Fibroblast of skin of right biceps (primary cell): ENCODE measurements around the gene CLCN7.
"Not testable (repeated sequence)": the region's sequence is repeated elsewhere in the genome, so short reads cannot be mapped to it uniquely, and the experiment has no call there.

Experiments used
- DNase-seq: peaks from one replicate; pipeline ENCODE4 v3.0.0-alpha.2; 2013

The CLCN7 gene

DNA sequence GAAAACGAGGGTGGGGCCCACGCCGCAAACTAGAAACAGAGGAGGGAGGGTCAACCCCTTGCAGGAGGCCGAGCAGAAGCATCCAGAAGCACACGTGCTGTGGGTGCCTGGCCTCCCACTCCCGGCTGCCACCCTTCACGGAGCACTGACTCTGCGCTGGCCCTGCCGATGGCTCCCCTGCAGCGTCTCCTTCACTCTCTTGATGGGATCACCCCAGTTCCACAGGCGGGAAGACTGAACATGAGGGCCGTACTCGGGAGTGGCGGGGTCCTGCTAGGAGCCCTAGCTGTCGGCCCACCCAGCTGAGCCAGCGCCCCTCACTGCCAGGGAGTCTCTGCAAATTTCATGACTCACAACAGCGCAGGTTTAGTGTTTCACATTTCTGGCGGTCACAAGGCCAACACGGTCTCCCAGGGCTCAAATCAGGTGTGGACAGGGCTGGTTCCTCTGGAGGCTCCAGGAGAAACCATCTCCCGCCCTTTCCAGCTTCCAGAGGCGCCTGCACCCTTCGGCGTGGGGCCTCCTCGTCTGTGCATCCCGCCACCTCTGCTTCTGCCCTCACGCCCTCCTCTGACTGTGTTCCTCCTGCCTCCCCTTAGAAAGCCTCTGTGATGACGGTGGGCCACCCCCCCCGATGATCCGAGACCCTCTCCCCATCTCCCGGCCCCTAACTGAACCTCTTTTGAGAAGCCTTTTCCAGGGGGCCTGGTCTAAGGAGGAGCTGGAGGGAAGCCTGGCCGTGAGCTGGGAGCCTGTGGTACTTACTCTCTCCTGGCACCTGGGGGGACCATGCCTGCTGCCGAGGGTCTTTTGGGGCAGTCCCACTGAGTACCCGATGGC lies 11.9 kb upstream of the CLCN7 start:
- no peak for DNase-seq

DNA sequence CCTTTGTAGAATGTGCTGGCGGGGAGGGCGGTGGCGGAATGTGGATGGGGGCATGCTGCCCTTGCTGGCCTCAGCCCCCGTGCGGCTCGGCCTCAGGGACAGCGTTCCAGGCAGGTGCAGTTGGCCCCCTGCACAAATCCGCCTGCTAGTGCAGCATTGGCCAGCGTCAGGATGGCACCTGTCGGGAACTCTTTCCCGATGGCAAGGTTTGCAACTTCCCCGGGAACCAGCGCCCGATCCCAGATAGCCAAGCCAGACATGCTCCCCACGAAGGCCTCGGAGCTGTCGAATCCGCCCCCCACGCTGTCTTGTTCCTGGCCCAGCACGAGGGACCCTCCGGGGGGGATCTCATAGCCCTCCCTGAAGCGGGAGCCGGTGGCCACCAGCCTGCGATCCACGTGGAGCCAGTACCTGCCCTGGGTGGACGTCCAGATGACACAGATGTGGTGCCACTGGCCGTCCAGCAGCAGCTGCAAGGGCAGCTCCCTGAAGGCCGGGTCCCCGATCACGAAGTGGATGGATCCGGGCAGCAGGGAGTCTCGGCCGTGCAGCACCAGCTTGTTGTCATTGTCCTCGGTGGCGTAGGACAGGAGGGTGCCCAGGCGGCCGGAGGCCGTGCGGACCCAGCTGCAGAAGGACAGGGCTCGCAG lies 11.1 kb upstream of the CLCN7 start:
- no peak for DNase-seq

DNA sequence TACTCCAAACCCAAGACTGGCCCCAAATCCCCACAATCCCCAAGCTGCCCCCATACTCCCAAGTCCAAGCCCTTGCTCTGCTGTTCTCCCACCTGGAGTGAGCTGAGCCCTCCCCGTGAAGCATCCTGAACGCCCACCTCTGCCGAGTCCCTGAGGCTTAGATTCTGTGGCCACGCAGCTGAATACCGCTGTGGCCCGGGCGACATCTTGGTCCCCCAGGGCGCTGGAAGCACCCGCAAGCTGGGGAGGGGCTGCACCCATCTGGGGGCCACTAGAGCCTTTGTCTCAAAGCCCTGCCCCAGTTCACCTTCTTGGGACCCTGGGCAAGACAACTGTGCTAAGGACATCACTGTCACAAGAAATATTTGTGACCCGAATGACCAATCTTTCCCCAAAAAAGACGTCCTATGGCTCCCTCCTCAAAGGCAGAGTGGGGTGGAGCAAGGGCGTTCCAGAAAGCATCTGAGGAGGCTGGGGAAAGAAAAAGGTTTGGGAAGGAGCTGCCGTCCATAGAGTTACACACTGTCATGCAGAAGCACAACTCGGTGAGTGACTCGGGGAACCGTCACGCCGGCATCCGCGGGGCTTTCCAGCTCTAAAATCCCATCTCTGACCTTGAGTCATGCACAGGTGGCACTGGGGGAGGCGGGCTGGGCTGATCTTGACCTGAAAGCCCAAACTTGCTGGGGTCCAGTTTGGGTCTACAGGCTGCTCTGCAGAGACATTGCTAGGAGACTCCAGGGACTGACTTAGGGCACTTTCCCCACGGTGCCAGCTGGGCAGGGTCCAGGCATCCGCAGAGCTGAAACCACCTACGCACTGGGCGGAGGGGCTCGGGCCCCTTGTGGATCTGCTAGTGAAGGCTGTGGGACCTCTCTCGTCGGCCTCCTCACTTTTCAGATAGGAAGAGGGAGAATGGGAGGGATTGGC lies 7.3 kb upstream of the CLCN7 start:
- DNase-seq = no peak

DNA sequence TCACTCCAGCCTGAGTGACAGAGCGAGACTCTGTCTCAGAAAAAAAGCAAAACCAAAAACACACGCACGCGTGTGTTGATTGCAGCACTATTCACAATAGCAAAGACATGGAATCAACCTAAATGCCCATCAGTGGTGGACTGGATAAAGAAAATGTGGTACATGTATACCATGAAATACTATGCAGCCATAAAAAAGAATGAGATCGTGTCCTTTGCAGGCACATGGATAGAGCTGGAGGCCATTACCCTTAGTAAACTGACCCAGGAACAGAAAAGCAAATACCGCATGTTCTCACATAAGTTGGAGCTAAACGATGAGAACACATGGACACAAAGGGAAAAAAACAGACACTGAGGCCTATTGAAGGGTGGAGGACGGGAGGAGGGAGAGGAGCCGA lies 4.1 kb upstream of the CLCN7 start:
- not testable (repeated sequence) for DNase-seq

DNA sequence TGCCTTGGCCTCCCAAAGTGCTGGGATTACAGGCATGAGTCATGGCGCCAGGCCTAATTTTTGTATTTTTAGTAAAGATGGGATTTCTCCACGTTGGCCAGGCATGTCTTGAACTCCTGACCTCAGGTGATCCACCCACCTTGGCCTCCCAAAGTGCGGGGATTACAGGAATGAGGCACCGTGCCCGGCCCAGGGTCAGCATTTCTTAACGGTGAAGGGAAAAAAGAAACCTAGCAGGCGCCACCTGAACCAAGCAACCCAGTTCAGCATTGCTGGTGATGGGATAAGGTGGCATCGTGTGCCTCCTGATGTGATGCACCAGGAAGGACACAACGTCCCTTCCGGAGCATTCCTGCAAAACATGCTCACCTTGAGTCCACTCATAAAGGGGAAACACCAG lies 2.2 kb upstream of the CLCN7 start:
- DNase-seq = no peak

DNA sequence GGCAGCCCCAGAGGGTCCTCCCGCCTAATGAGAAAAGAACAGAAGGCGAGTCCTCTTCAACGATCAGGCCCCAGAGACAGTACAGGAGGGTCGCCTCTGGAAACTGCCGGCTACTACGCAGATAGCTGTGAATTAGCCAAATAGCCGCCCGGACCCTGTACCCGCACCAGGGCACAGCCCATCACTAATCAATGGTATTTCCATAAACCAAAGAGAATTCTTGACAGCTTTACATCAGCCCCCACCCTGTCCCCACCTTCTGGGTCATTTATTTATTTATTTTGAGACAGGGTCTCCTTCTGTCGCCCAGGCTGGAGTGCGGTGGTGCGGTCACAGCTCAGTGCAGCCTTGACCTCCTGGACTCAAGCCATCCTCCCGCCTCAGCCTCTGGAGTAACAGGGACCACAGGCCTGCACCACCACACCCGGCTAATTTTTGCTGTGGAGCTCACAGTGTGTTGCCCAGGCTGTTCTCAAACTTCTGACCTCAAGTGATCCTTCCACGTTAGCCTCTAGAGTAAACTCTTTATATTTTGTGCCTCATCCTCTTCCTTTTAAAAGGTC lies 805 bp upstream of the CLCN7 start:
- DNase-seq = no peak

DNA sequence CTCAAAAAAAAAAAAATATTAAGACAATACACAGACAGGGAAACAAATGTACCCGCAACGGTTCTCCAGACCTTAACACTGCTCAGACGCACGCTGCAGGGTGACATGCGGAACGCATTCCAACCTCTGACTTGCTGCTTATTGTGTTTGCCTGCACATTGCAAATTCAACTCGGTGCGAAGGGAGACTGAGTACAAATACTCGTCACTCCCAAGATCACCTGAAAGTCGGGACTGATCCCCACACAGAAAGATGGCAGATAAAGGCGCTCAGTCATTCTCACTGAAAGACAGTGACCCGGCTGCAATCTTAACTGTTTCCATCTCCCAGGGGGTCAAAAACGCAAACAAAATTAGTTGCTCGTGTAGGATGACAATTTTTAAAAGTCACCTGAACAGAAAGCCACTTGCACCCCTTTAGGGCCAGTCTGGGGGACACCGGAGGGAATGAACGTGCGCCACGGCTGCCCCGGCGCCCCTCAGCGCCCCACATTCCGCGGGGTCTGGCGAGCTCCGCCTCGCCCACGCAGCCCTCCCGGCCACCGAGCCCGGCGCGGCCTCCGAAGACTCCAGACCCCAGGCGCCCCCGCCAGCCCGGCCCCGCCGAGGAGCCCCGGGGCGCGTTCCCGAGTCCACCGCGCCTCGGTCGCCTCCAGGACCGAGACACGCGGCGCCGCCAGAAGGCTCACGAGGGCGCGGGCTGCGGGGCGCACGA lies 589 bp downstream of the CLCN7 start:
- no peak for DNase-seq

DNA sequence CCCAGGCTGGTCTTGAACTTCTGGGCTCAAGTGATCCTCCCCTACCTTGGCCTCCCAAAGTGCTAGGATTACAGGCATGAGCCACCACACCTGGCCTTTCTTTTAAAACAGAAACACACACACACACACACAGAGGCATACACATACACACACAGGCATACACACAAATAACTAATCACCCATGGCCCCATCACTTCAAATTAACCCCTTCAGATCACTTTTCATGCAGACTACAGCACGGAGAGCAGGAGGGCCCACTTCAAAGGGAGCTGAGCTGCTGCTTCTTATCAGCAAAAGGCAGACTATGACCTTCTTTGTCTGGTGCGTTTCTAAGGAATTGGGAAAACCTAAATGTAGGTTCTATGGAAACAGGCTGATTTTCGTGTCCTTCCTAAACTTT lies 1.9 kb downstream of the CLCN7 start:
- DNase-seq = no peak

DNA sequence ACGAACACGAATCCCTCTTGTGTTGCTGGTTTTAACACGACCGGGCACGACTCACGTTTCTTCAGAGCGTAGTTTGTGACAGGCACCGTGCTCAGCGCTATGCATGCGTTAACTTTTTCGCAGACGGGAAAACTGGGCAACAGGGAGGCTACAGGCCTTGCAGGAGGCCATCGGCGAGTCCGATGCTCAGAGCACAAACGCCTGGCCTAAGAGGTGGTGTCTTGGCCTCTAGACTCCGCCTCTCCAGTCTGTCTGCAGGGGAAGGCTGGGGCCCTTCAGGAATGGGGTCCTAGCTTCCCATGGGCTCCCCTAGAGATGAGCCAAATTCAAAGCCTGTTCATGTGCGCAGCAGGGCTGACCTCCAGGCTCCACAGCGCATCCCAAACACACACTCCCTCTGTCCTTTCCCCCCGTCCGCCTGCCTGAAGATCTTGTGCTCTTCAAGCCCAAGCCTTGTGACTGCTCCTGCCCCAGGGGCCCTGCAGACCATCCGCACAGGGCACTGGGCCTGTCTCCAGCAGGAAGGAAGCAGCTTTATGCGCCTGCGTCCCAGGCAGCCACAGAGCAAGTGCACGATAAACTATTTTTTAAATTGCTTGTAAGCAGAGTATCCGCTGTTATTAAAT lies 3.1 kb downstream of the CLCN7 start:
- DNase-seq = no peak

DNA sequence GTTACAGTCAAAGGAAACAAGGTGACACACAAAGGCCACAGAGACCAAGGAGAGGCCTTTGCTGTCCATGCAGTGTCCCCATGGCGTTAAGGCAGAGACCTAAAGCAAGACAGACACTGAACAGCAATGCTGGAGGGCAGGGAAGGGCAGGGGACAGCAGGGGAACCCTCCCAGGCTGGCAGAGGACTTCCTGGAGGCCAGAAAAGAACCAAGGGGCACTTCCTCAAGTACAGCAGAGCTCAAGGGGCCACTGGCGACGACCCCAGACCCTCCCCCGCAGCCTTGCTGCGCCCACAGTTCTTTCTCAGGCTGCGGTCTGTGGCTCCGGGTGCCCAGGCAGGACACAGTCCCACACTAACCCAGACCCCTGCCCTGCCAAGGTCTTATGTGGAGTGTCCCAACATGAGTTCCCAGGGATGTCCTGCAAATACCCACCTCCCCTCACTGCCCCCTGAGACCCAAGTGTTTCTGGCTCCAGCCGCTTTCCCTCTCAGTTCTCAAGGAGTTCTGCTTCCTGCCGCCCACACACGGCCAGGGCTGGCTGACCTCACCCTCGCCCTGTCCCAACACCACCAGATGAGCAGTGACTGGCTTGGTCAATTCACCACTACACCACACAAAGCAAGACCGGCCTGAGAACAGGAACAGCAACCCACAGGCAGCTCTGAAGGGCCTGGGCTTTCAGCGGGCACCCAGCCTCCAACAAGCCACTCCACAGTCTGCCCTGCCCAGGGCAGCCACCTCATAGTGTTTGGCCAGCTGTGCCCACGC lies 4.2 kb downstream of the CLCN7 start:
- DNase-seq = no peak

DNA sequence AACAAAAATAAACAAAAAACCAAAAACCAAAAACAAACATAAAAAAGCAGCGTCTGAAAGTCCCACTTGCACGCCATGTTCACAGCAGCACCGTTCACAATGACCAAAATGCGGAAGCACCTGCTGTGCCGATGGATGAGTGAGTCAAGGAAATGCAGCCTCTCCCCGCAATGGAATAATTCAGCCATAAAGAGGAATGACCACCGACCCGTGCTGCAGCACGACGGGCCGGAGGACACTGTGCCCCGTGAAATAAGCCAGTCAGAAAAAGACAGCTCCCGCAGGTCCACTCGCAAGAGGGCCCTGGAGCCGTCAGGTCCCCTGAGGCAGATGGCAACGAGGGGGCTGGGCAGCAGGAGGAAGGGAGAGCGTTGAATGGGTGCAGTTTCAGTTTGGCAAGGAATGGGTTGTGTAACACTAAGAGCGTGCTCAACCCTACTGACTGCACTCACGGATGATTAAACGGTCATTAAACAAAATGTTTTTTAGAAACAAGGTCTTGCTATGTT lies 5.1 kb downstream of the CLCN7 start:
- no peak for DNase-seq

DNA sequence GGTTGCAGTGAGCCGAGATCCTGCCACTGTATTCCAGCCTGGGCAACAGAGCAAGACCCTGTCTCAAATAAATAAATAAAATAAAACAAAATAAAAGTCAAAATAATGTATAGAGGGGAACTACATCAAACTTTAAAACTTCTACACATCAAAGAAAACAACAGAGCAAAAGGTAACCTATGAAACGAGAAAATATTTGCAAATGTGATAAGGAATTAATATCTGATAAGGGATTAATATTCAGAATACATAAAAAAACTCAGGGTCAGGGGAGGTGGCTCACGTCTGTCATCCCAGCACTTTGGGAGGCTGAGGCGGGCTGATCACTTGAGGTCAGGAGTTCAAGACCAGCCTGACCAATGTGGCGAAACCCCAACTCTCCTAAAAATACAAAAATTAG lies 5.7 kb downstream of the CLCN7 start:
- not testable (repeated sequence) for DNase-seq

DNA sequence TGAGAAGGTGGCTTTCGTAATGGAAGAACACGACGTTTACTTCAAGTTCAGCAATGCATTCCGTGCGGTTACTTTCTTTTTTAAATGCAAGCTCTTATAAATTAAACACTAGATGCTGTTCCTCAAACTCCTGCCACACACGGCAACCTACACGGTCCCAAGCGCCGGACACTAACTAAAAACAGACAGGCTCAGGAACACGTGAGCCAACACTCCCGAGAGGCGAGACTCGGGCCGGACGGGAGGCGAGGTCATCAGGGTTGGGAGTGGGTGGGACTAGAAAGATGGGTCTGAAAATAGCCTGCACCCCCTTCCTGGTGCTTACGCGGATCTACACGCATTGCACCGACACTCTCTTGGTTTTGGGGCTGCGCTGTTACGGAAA lies 6.4 kb downstream of the CLCN7 start:
- DNase-seq = no peak

DNA sequence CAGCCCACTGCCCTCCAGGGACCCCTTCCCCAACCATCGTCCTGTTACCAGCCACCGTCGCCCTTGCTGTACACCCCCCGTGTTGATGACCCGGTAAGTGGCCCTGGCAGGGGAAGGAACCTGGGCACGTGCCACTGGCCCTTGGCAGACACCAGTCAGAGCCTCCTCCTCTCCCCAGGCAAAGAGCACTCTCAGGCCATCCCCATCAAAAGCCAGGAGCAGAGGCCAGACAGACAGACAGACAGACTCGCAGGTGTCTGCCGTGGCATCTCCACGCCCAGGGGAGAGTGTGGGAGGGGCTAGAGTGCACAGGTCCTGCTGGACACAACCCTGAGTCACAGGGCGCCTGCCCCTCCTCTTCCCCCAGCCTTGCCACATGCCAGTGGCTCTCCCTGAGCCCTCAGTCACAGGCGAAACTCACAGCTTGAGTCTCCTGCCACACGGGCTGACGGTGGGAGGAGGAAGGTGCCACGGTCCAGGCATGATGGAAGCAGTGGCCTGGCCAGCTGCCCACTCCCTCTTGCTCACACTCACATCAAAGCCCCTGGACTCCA lies 7.8 kb downstream of the CLCN7 start:
- DNase-seq = no peak

DNA sequence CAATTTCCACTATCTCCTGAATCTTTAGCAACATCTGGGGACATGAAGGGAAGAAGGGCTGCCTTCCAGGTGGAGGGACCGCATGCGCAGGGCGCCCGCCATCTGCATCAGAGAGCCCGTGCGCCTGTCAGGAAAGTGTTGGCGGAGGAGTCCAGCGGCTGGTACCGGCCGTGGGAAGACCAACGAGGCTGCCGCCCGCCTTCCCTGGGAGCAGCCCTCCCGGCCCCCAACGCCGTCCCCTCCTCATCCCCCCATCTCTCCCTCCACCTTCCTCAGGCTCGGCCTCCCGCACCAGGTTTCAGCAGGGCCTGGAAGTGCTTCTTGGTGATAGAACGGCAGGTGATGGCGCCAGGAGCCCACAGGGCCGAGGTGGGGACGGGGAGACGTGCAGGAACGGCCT lies 8.8 kb downstream of the CLCN7 start:
- no peak for DNase-seq

DNA sequence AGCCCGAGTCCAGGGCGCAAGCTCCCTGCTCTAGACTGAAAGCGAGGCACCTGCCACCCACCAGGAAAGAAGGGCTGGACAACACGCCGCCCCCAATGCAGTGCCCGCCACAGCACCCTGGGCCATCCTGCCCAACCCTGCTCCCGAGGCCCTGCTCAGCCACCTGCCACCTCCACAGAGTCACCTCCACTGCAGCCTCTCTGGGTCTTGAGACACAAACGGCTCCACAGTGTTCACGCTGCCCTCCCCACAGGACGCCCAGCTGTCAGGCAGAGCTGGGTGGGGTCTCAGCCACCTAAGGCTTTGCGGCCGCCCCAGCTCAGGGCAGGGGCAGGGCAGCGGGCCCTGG lies 9.3 kb downstream of the CLCN7 start:
- no peak for DNase-seq

DNA sequence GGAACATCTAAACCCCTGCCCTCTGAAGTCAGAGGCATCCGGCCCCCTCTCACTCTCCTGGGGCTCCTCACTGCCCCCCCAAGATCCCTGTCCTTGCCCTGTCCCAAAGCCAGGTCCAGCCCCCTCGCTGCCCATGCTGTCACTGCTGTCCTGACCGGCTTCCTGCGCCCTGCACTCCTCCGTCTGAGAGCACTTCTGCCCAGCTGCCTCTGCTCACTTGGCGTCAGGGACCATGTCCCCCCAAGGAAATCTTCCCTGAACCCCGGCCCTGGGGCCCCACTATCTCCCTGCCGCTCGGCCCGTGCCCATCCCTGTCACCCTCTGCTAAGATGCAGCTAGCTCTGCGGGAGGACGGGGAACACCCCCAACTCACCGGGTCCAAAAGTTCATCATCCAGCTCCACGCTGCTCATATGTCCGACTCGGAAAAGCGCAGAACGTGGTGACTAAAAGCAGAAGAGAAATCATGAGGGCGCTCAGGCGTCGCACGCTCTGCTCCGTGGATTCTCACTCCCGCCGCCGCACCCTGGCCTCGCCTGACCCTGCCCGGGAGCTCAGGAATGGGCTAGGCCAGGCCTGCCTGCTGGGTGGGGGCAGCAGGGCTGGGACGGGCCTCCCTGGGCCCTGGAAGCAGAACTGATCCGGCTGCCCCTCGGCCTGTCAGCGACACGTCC lies 9.8 kb downstream of the CLCN7 start:
- no peak for DNase-seq

DNA sequence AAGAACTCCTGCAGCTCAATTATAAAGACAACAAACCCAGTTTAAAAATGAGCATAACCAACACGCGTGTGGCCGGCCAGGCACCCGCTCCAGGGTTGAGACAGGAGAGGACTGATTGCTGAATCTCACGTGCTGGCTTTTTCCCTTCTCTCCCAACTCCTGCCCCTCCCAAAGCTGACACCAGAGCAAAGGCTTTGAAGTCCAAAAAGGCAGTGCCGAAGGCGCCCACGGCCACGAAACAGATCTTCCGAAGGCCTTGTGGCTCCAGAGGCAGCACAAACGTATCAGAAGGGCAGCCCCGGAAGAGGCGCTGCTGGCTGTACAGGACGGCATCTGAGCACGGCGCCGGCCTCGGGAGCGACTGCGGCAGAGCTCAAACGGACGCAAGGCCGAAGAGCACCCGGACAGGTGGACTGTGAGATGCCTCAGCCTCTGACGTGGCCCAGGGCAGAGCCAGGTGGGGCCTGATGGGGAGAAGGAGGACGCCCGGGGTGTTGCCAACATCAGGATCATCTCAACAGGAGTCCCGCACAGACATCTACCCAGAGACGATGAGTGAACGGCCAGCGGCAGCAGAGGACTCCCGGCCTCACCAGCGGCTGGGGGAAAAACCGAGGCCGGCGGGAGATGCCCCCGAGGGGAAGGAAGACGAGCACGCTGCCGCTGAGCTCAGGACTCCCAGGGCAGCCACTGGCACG lies 10.5 kb downstream of the CLCN7 start:
- DNase-seq = no peak

DNA sequence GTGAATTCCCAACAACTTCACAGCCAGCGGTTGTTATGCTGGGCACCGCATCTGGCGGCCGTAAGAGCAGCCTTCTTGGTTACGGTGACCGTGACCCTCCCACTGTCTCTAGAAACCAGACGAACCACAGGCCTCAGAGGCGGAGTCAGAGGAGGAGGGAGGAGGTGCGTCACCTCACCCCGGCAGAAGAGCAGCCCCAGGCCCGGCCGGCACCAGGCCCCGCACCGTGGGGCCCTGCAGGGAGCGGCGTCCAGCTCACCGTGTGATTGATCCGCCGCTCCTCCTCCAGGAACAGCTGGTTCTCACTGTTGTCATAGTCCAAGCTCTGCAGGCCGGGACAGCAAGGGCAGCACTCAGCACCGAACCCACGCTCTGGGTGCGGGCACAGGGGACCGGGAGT lies 13.7 kb downstream of the CLCN7 start:
- no peak for DNase-seq
